Nephron progenitor cell (in vitro differentiated cells): ENCODE results near the gene CHST8.

ENCODE experiments used
- DNase-seq: peaks from one replicate; pipeline ENCODE4 v3.0.0; 2021
- H3K27ac Mint-ChIP-seq: 2 replicates; pipeline ENCODE4 v1.8.0; 2021; ENCODE audit warnings: mild to moderate bottlenecking, moderate library complexity, mixed read lengths
- H3K27me3 Mint-ChIP-seq: 2 replicates; pipeline ENCODE4 v1.8.0; 2021; ENCODE audit warnings: mild to moderate bottlenecking, low read depth, mixed read lengths; ENCODE audit not compliant: poor library complexity
- H3K36me3 Mint-ChIP-seq: 2 replicates; pipeline ENCODE4 v1.8.0; 2021; ENCODE audit warnings: low read depth, mixed read lengths
- H3K4me1 Mint-ChIP-seq: 2 replicates; pipeline ENCODE4 v1.8.0; 2021; ENCODE audit warnings: mixed read lengths
- H3K4me3 Mint-ChIP-seq: 2 replicates; pipeline ENCODE4 v1.8.0; 2021; ENCODE audit warnings: mild to moderate bottlenecking, moderate library complexity, mixed read lengths
- H3K9me3 Mint-ChIP-seq: 2 replicates; pipeline ENCODE4 v1.8.0; 2021; ENCODE audit warnings: mild to moderate bottlenecking, moderate library complexity, mixed read lengths
- CTCF ChIP-seq: fragments of 200-600 bp; sonication (generic); IDR thresholded peaks from 2 replicates; pipeline ENCODE4 v1.5.0; 2021; ENCODE audit warnings: antibody characterized with exemption

The CHST8 gene

GRCh38 chr19:33774751-33775150 lies 153.0 kb downstream of the CHST8 start:
- no peak overlapping the region for H3K27ac Mint-ChIP-seq
- DNase-seq = no peak
- no peak overlapping the region for H3K4me3 Mint-ChIP-seq
- H3K27me3 Mint-ChIP-seq = peaks cover 41% of the 10 kb centered on the region
- no peaks in the 10 kb centered on the region for H3K9me3 Mint-ChIP-seq
- no peaks in the 10 kb centered on the region for H3K36me3 Mint-ChIP-seq
- H3K4me1 Mint-ChIP-seq = peaks cover 15% of the 10 kb centered on the region
- TF ChIP-seq CTCF = no peak

- no peaks in the 10 kb centered on the region for H3K9me3 Mint-ChIP-seq
- no peak for DNase-seq
- no peak for TF ChIP-seq CTCF
- H3K4me3 Mint-ChIP-seq = no peak overlapping the region
- peaks cover 23% of the 10 kb centered on the region for H3K4me1 Mint-ChIP-seq
- H3K27ac Mint-ChIP-seq = no peak overlapping the region
- H3K36me3 Mint-ChIP-seq = no peaks in the 10 kb centered on the region
- peaks cover 45% of the 10 kb centered on the region for H3K27me3 Mint-ChIP-seq
These were observed 154.2 kb downstream of the CHST8 start for GRCh38 chr19:33775731-33776487.

- no peak for TF ChIP-seq CTCF
- Mint-ChIP-seq H3K9me3 (peaks cover 1% of the 10 kb centered on the region), H3K4me3 (no peak overlapping the region), H3K4me1 (peaks cover 34% of the 10 kb centered on the region), H3K27ac (no peak overlapping the region), H3K27me3 (peaks cover 55% of the 10 kb centered on the region), H3K36me3 (no peaks in the 10 kb centered on the region)
- DNase-seq = no peak
These were observed 155.6 kb downstream of the CHST8 start for GRCh38 chr19:33777351-33777750.

GRCh38 chr19:33777753-33778088 lies 156.0 kb downstream of the CHST8 start:
- peaks cover 57% of the 10 kb centered on the region for H3K27me3 Mint-ChIP-seq
- no peak for TF ChIP-seq CTCF
- no peaks in the 10 kb centered on the region for H3K36me3 Mint-ChIP-seq
- H3K9me3 Mint-ChIP-seq = peaks cover 4% of the 10 kb centered on the region
- no peak for DNase-seq
- H3K4me1 Mint-ChIP-seq = peaks cover 37% of the 10 kb centered on the region
- H3K4me3 Mint-ChIP-seq = no peak overlapping the region
- no peak overlapping the region for H3K27ac Mint-ChIP-seq

- H3K27ac Mint-ChIP-seq = no peak overlapping the region
- H3K4me3 Mint-ChIP-seq = peak overlapping the region; percentile 73
- peaks cover 37% of the 10 kb centered on the region for H3K4me1 Mint-ChIP-seq
- DNase-seq = peak; percentile 95
- peaks cover 4% of the 10 kb centered on the region for H3K9me3 Mint-ChIP-seq
- TF ChIP-seq CTCF = peak; percentile 100
- peaks cover 59% of the 10 kb centered on the region for H3K27me3 Mint-ChIP-seq
- no peaks in the 10 kb centered on the region for H3K36me3 Mint-ChIP-seq
These were observed 156.5 kb downstream of the CHST8 start for GRCh38 chr19:33778089-33778791.
